GM21360 (cell line): ENCODE measurements around the gene MFN2.
"Not testable (repeated sequence)": the region's sequence is repeated elsewhere in the genome, so short reads cannot be mapped to it uniquely, and the experiment has no call there.

ENCODE experiments used
- ATAC-seq: cut with Tn5 transposase; IDR thresholded peaks from one replicate; pipeline ENCODE4 v1.9.1; 2021; ENCODE audit warnings: mild to moderate bottlenecking, moderate library complexity; ENCODE audit not compliant: unreplicated experiment

MFN2 gene

GRCh38 chr1:11979851-11980675 lies at the start of gene MFN2:
Gene MFN2 (plus strand): TSS chr1:11980444. CDS start chr1:11989169, 8,725 bp downstream.
- peak; percentile 83 for ATAC-seq

- no peak for ATAC-seq
Observed at GRCh38 chr1:11930571-11931445, 49.4 kb upstream of the MFN2 start.

- ATAC-seq, result no peak
Observed at GRCh38 chr1:11931845-11932244, 48.4 kb upstream of the MFN2 start.

GRCh38 chr1:11934302-11935056 lies 45.8 kb upstream of the MFN2 start, which contains the start of gene PLOD1:
Gene PLOD1 (plus strand): TSS chr1:11934717. CDS start chr1:11934780, 63 bp downstream.
- ATAC-seq, result peak; percentile 85

- peak; percentile 17 for ATAC-seq
Observed at GRCh38 chr1:11935057-11935412, 45.2 kb upstream of the MFN2 start.

- ATAC-seq, result not testable (repeated sequence)
Observed at GRCh38 chr1:11935733-11936132, 44.5 kb upstream of the MFN2 start.

GRCh38 chr1:11938722-11939526 lies 41.3 kb upstream of the MFN2 start:
- ATAC-seq, result no peak

GRCh38 chr1:11939794-11940193 lies 40.5 kb upstream of the MFN2 start:
- not testable (repeated sequence) for ATAC-seq

- no peak for ATAC-seq
Observed at GRCh38 chr1:11940260-11940921, 39.9 kb upstream of the MFN2 start.

GRCh38 chr1:11942280-11942679 lies 38.0 kb upstream of the MFN2 start:
- ATAC-seq, result no peak

- no peak for ATAC-seq
Observed at GRCh38 chr1:11943619-11944018, 36.6 kb upstream of the MFN2 start.

GRCh38 chr1:11944358-11944931 lies 35.8 kb upstream of the MFN2 start:
- no peak for ATAC-seq

- no peak for ATAC-seq
Observed at GRCh38 chr1:11946647-11947046, 33.6 kb upstream of the MFN2 start.

- no peak for ATAC-seq
Observed at GRCh38 chr1:11948822-11949458, 31.3 kb upstream of the MFN2 start.

GRCh38 chr1:11951901-11952300 lies 28.3 kb upstream of the MFN2 start:
- ATAC-seq, result no peak

GRCh38 chr1:11952455-11953109 lies 27.7 kb upstream of the MFN2 start:
- no peak for ATAC-seq

GRCh38 chr1:11955221-11955620 lies 25.0 kb upstream of the MFN2 start:
- no peak for ATAC-seq

- no peak for ATAC-seq
Observed at GRCh38 chr1:11957398-11957797, 22.8 kb upstream of the MFN2 start.
